Measurements from ENCODE around the gene TMA7B. TPM values are rescaled to one million over a fixed set of nuclear protein-coding genes. Genes with fewer than 3 reads are reported as not detected.

The TMA7B gene
- total RNA-seq, 4 donors from 2014 or later: not detected

DNA sequence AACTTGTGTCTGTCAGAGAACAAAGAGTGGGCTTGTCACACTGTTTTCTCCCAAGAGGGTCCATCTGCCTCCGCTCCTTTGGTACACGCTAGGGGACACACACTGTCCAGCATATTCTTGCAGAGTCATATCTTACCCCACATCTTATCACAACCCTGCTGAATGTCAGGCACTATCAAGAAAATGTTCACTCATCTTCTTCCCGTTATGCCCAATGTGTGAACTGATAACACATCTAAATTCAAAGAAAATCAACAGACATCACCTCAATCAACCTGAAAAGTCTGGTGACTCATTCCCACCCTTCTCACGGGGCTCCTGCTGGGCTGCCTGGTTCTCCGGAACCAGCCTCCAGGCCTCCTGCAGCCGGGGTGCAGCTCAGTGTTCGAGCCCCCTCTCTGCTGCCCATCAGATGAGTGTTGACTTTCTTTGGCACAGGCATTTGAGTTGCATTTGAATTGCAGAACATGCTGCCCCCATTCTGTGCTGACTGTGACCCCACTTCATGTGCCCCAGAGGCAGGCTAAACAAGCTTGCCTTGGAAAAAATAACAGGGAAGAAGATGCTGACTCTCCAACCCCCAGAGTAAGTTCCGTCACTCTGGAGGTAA is 40.0 kb upstream of the TMA7B start:
- H3K9me3 ChIP-seq: no peaks in the 10 kb centered on the region
- H3K27ac ChIP-seq: peak overlapping the region in 1 of 4 donors; percentile 31
- peaks cover 16% of the 10 kb centered on the region for H3K27me3 ChIP-seq
- no peak for ATAC-seq
- TF ChIP-seq POLR2A (IDR thresholded peaks at IDR 0.05) (no peak), POLR2AphosphoS5 (IDR thresholded peaks at IDR 0.05) (no peak), EP300 (IDR thresholded peaks at IDR 0.05) (no peak)
- TF ChIP-seq, protein P1, sequence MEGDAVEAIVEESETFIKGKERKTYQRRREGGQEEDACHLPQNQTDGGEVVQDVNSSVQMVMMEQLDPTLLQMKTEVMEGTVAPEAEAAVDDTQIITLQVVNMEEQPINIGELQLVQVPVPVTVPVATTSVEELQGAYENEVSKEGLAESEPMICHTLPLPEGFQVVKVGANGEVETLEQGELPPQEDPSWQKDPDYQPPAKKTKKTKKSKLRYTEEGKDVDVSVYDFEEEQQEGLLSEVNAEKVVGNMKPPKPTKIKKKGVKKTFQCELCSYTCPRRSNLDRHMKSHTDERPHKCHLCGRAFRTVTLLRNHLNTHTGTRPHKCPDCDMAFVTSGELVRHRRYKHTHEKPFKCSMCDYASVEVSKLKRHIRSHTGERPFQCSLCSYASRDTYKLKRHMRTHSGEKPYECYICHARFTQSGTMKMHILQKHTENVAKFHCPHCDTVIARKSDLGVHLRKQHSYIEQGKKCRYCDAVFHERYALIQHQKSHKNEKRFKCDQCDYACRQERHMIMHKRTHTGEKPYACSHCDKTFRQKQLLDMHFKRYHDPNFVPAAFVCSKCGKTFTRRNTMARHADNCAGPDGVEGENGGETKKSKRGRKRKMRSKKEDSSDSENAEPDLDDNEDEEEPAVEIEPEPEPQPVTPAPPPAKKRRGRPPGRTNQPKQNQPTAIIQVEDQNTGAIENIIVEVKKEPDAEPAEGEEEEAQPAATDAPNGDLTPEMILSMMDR (IDR thresholded peaks at IDR 0.05): no peak
- H3K4me1 ChIP-seq: peaks cover 0 to 29% (median 13%) of the 10 kb centered on the region in 3 donors
- H3K4me3 ChIP-seq: no peak overlapping the region
- 75 to 87% methylated on average over 5 to 8 of the region's 8 CpGs for whole genome bisulfite sequencing, 2 donors (ENCODE audit: low coverage in 1 of 2)
- H3K36me3 ChIP-seq: no peaks in the 10 kb centered on the region

DNA sequence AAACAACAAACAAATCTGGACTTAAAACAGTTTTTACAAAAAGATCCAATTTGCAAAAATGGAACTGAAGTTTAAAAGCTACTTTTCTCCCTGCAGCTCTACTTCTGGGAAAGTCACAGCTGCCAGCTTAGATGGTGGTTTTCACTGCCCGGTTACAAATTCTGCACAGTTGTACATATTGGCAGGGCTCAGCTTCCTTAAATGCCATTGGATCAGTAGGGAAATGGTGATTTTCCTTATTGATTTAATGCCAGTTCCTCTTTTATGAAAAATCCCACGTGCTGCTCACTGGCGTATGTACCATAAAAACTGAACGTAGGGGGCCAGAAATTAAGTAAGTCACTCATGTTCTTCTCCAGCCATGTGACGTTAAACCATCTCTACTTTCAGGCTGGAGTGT is 36.5 kb upstream of the TMA7B start:
- 29 to 52% methylated on average over 5 of the region's 5 CpGs for WGBS, 2 donors (ENCODE audit: low coverage in 1 of 2)
- TF ChIP-seq, protein P1 (IDR thresholded peaks at IDR 0.05): no peak
- TF ChIP-seq POLR2AphosphoS5 (IDR thresholded peaks at IDR 0.05) (no peak), EP300 (IDR thresholded peaks at IDR 0.05) (no peak), POLR2A (IDR thresholded peaks at IDR 0.05) (no peak)
- H3K9me3 ChIP-seq: no peaks in the 10 kb centered on the region
- no peaks in the 10 kb centered on the region for H3K36me3 ChIP-seq
- peaks cover 38% of the 10 kb centered on the region for H3K27me3 ChIP-seq
- ATAC-seq: no peak
- H3K4me3 ChIP-seq: no peak overlapping the region
- H3K4me1 ChIP-seq: peaks cover 0 to 16% (median 0%) of the 10 kb centered on the region in 3 donors
- no peak overlapping the region for H3K27ac ChIP-seq

DNA sequence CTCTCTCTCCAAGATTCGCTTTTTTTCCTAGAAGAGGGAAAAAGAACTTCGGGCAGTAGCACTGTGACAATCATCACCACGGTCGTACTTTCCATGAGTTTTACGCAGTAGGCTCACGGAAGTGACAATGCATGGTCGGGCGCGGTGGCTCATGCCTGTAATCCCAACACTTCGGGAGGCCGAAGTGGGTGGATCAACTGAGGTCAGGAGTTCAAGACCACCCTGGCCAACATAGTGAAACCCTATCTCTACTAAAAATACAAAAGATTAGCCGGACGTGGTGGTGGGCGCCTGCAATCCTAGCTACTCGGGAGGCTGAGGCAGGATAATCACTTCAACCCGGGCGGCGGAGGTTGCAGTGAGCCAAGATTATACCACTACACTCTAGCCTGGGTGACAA is 35.9 kb upstream of the TMA7B start:
- no peak for ATAC-seq
- WGBS, 2 donors (ENCODE audit: low coverage in 1 of 2): 74 to 85% methylated on average over 10 to 17 of the region's 18 CpGs
- TF ChIP-seq POLR2A (IDR thresholded peaks at IDR 0.05): no peak
- TF ChIP-seq, protein P1 (IDR thresholded peaks at IDR 0.05): no peak
- TF ChIP-seq EP300 (IDR thresholded peaks at IDR 0.05): no peak
- no peak for TF ChIP-seq POLR2AphosphoS5 (IDR thresholded peaks at IDR 0.05)

DNA sequence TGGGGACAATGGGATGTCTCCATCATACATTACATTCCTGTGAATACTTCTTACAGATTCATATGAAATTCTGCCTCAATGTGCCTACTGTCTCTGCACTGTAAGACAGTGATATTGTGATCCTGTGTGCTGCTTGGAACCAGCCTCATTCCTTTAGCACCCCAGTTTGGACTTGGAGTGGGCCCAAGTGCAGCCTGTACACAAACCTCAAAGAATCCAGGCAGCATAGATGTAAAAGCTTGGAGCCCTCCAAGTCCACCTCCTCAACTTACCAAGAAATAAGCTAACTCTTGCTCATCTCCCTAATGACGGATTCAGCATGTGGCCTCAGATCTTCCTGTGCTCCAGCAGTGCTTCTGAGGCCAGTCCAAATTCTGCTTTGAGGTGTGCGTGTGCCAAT is 34.9 kb upstream of the TMA7B start:
- H3K4me3 ChIP-seq: no peak overlapping the region
- no peaks in the 10 kb centered on the region for H3K9me3 ChIP-seq
- peaks cover 0 to 11% (median 0%) of the 10 kb centered on the region in 3 donors for H3K4me1 ChIP-seq
- no peak for TF ChIP-seq POLR2AphosphoS5 (IDR thresholded peaks at IDR 0.05)
- TF ChIP-seq, protein P1 (IDR thresholded peaks at IDR 0.05): no peak
- no peak for TF ChIP-seq EP300 (IDR thresholded peaks at IDR 0.05)
- no peak for TF ChIP-seq POLR2A (IDR thresholded peaks at IDR 0.05)
- H3K27ac ChIP-seq: no peak overlapping the region
- H3K27me3 ChIP-seq: peaks cover 53% of the 10 kb centered on the region
- H3K36me3 ChIP-seq: no peaks in the 10 kb centered on the region
- no peak for ATAC-seq
- 78 to 100% methylated on average over 1 to 2 of the region's 2 CpGs for WGBS, 2 donors (ENCODE audit: low coverage in 1 of 2)

More for the DNA sequence above, 35.9 kb upstream of the TMA7B start:
- Histone ChIP-seq H3K9me3 (no peaks in the 10 kb centered on the region), H3K4me3 (no peak overlapping the region), H3K27ac (no peak overlapping the region), H3K4me1 (peaks cover 0 to 12% (median 0%) of the 10 kb centered on the region in 3 donors), H3K27me3 (peaks cover 44% of the 10 kb centered on the region), H3K36me3 (no peaks in the 10 kb centered on the region)

Data from gastroesophageal sphincter (tissue), 4 donors.